K562 (cell line): ENCODE data around the gene JAK3. TPM values are rescaled to one million over a fixed set of nuclear protein-coding genes. Genes with fewer than 3 reads are reported as not detected.

Experiments used
- ATAC-seq: fragments of 200-7000 bp; cut with Tn5 transposase; 3 replicates; pipeline ENCODE4 v1.9.1; 2020; ENCODE audit warnings: moderate library complexity
- BruUV-seq: library from RNA; stranded (reverse); fragments of 400-500 nt; replicated peaks from 2 replicates; lab custom pipeline; 2021; lab: Mats Ljungman, UMichigan
- CTCF ChIA-PET: fragments of 300-600 bp; formaldehyde crosslinking; extraction: SDS; loops from one replicate; lab custom pipeline; 2021; ENCODE audit warnings: low intra/inter-chr PET ratio; lab: Yijun Ruan, JAX
- POLR2A ChIA-PET: fragments of 300-600, 350-650 bp; sonication (Branson Sonifier 250); formaldehyde crosslinking; extraction: SDS; loops from one replicate; lab custom pipeline; 2021; ENCODE audit warnings: antibody characterized with exemption, inconsistent platforms; lab: Yijun Ruan, JAX
- DNase-seq, 4 experiments: peaks; one replicate each; pipeline versions ENCODE4 v3.0.0 to v3.0.0-alpha.2; 2011 to 2018; ENCODE audit warnings: low spot score in 3 of 4, mixed read lengths in 3 of 4; ENCODE audit errors: extremely low read depth in 1 of 4
- FAIRE-seq: peaks from 2 replicates; lab custom pipeline; 2011; peaks lifted over from hg19 to GRCh38; lab: Jason Lieb, UNC
- H2AFZ ChIP-seq: 2 replicates; pipeline ENCODE4 v1.6.0; 2011; ENCODE audit warnings: low read depth, low read length, control low read depth, inconsistent platforms
- H3K27ac ChIP-seq: fragments of 200-600 bp; 3 replicates; pipeline ENCODE4 v1.8.0; 2011; ENCODE audit warnings: low read depth, mild to moderate bottlenecking, control low read depth, inconsistent platforms, low read length, moderate library complexity, mixed read lengths; ENCODE audit errors: extremely low read depth
- H3K27me3 ChIP-seq, 2 experiments: fragments of 300-600 bp in 1 of 2; 2 replicates in 1 of 2; 3 replicates in 1 of 2; pipeline versions ENCODE4 v1.6.0 to v1.8.0; 2011; ENCODE audit warnings: inconsistent platforms in 2 of 2, low read length in 2 of 2, mild to moderate bottlenecking in 1 of 2, mixed read lengths in 1 of 2, moderate library complexity in 1 of 2; ENCODE audit not compliant: control insufficient read depth in 2 of 2, insufficient read depth in 2 of 2
- H3K36me3 ChIP-seq: fragments of 300-600 bp; 3 replicates; pipeline ENCODE4 v1.8.0; 2011; ENCODE audit warnings: mild to moderate bottlenecking, low read length, inconsistent platforms; ENCODE audit not compliant: control insufficient read depth, insufficient read depth
- H3K4me1 ChIP-seq, 2 experiments: fragments of 200-600 bp in 1 of 2; replicated peaks in 1 of 2; 2 replicates in 1 of 2; 3 replicates in 1 of 2; pipeline versions ENCODE4 v1.5.1 to v1.8.0; 2011; ENCODE audit warnings: inconsistent platforms in 2 of 2, low read length in 2 of 2, mild to moderate bottlenecking in 1 of 2, mixed read lengths in 1 of 2, moderate library complexity in 1 of 2; ENCODE audit not compliant: control insufficient read depth in 2 of 2, insufficient read depth in 2 of 2
- H3K4me2 ChIP-seq: 2 replicates; pipeline ENCODE4 v1.6.1; 2011; ENCODE audit warnings: low read length, control low read depth, inconsistent platforms, mixed read lengths; ENCODE audit not compliant: insufficient read depth
- H3K4me3 ChIP-seq: fragments of 200-600 bp; sonication (generic), shearing (Covaris generic); 2 replicates; pipeline ENCODE4 v1.5.1; 2016; ENCODE audit warnings: control low read depth, inconsistent platforms
- H3K79me2 ChIP-seq: fragments of 200-600 bp; 3 replicates; pipeline ENCODE4 v1.8.0; 2011; ENCODE audit warnings: low read length, inconsistent platforms; ENCODE audit not compliant: control insufficient read depth, insufficient read depth
- H3K9ac ChIP-seq, 2 experiments: 2 replicates each; pipeline versions ENCODE4 v1.6.0 to v1.6.1; 2011; ENCODE audit warnings: low read depth in 2 of 2, low read length in 2 of 2, control low read depth in 1 of 2, inconsistent platforms in 1 of 2, mild to moderate bottlenecking in 1 of 2, mixed read lengths in 1 of 2; ENCODE audit not compliant: insufficient read depth in 1 of 2
- H3K9me1 ChIP-seq: one replicate; pipeline ENCODE4 v1.6.0; 2011; ENCODE audit warnings: inconsistent platforms, mild to moderate bottlenecking, low read length, moderate library complexity; ENCODE audit not compliant: control insufficient read depth, insufficient read depth
- H3K9me3 ChIP-seq: replicated peaks from 2 replicates; pipeline ENCODE4 v1.5.1; 2011; ENCODE audit warnings: low read depth, low read length, inconsistent platforms; ENCODE audit not compliant: control insufficient read depth, insufficient read depth
- H4K20me1 ChIP-seq: replicated peaks from 2 replicates; pipeline ENCODE4 v1.6.1; 2011; ENCODE audit warnings: low read length, inconsistent platforms, mixed read lengths; ENCODE audit not compliant: control insufficient read depth, insufficient read depth
- BCOR ChIP-seq: fragments of 450-650 bp; IDR thresholded peaks from 2 replicates; pipeline ENCODE4 v1.6.1; 2016
- CBX1 ChIP-seq: sonication (generic); IDR thresholded peaks from 2 replicates; pipeline ENCODE4 v1.6.1; 2016; ENCODE audit warnings: antibody characterized with exemption, low read depth, mild to moderate bottlenecking
- CHD2 ChIP-seq: IDR thresholded peaks from 2 replicates; pipeline ENCODE4 v1.6.1; 2011; ENCODE audit warnings: low read depth, low read length
- KDM1A ChIP-seq, 2 experiments: fragments of 450-650 bp; IDR thresholded peaks; 2 replicates each; pipeline ENCODE4 v1.6.1; 2016; ENCODE audit warnings: mild to moderate bottlenecking in 2 of 2
- KDM5B ChIP-seq: fragments of 200-600 bp; sonication (generic); IDR thresholded peaks from 2 replicates; pipeline ENCODE4 v1.6.1; 2012; ENCODE audit warnings: low read depth, mild to moderate bottlenecking, moderate library complexity, low read length, control low read depth, inconsistent platforms; ENCODE audit not compliant: insufficient replicate concordance
- RBBP5 ChIP-seq: fragments of 200-600 bp; sonication (generic); IDR thresholded peaks from 2 replicates; pipeline ENCODE4 v1.6.1; 2012; ENCODE audit warnings: borderline replicate concordance, mild to moderate bottlenecking, low read length, control low read depth, inconsistent platforms; ENCODE audit not compliant: insufficient read depth, poor library complexity, severe bottlenecking
- SMARCA5 ChIP-seq: fragments of 450-650 bp; IDR thresholded peaks from 2 replicates; pipeline ENCODE4 v1.6.1; 2016
- XRCC5 ChIP-seq: fragments of 200-400 bp; formaldehyde crosslinking; IDR thresholded peaks from 2 replicates; pipeline ENCODE4 v1.6.1; 2017; ENCODE audit warnings: low read depth, mild to moderate bottlenecking, low read length
- ZC3H4 ChIP-seq: sonication (generic); formaldehyde crosslinking; IDR thresholded peaks from 2 replicates; pipeline ENCODE4 v1.9.0; 2021; ENCODE audit warnings: missing genetic modification reagents, borderline replicate concordance
- ZNF232 ChIP-seq: sonication (generic); formaldehyde crosslinking; IDR thresholded peaks from 2 replicates; pipeline ENCODE4 v1.8.0; 2022; ENCODE audit warnings: mild to moderate bottlenecking, missing genetic modification reagents
- WGBS: fragments of 100-300 bp; shearing (Covaris generic); methylation state at CpG from one replicate; pipeline ENCODE4 v1.1.6; 2016; ENCODE audit warnings: low coverage, mixed read lengths; ENCODE audit not compliant: insufficient coverage; ENCODE audit errors: missing lambda C conversion rate; 5-methylcytosine and 5-hydroxymethylcytosine counted together
- in situ Hi-C: fragments of 300-500 bp; cut with MboI; formaldehyde crosslinking; loops from 4 replicates; pipeline ENCODE4 v1.15.0; 2018; ENCODE audit warnings: inconsistent platforms, mixed read lengths
- intact Hi-C: fragments of 100-400 bp; cut with micrococcal nuclease; formaldehyde crosslinking; loops from 2 replicates; pipeline ENCODE4 v1.14.2; 2022
- polyA plus RNA-seq, 8 experiments: library from polyadenylated mRNA; depleted of rRNA in 4 of 8; stranded (reverse) in 5 of 8; unstranded in 3 of 8; fragments of >200 nt; fragmentation: Nextera tagmentation in 2 of 8; fragmentation: Illumina TruSeq in 1 of 8; extraction: Ambion mirVana in 2 of 8; extraction: Trizol in 1 of 8; gene quantifications; 2 replicates each; pipeline versions ENCODE4 v1.2.1 to v1.2.3, GENCODE V29; 2011 to 2014; ENCODE audit warnings: inconsistent platforms in 1 of 8, missing spikeins in 1 of 8
- total RNA-seq, 7 experiments: library from RNA; depleted of rRNA in 6 of 7; stranded (reverse); fragments of >200 nt in 6 of 7; fragmentation: Illumina TruSeq in 2 of 7; extraction: Trizol in 2 of 7; gene quantifications; 2 replicates each; pipeline versions ENCODE4 v1.2.1 to v1.2.3, GENCODE V29; 2011 to 2021; ENCODE audit warnings: low replicate concordance in 1 of 7
- TF ChIP-seq, protein P1 (sequence below), 2 experiments: IDR thresholded peaks; 2 replicates each; pipeline ENCODE4 v1.6.1; 2011; ENCODE audit warnings: borderline replicate concordance in 1 of 2, control low read depth in 1 of 2, low read depth in 1 of 2, low read length in 1 of 2, mild to moderate bottlenecking in 1 of 2, mixed read lengths in 1 of 2, moderate library complexity in 1 of 2; ENCODE audit not compliant: insufficient read depth in 1 of 2, insufficient read length in 1 of 2, poor library complexity in 1 of 2, severe bottlenecking in 1 of 2; ENCODE audit errors: extremely low read depth in 1 of 2
- TF ChIP-seq, protein P2 (sequence below): sonication (generic); formaldehyde crosslinking; IDR thresholded peaks from 2 replicates; pipeline ENCODE4 v1.8.0; 2022; ENCODE audit warnings: missing genetic modification reagents, mild to moderate bottlenecking, borderline replicate concordance
- TF ChIP-seq, protein P3 (sequence below): IDR thresholded peaks from 2 replicates; pipeline ENCODE4 v1.6.1; 2011; ENCODE audit warnings: borderline replicate concordance, low read depth, mild to moderate bottlenecking, moderate library complexity, low read length; ENCODE audit not compliant: insufficient read depth, poor library complexity, severe bottlenecking
- TF ChIP-seq, protein P4 (sequence below), 3 experiments: IDR thresholded peaks in 2 of 3; conservative IDR thresholded peaks in 1 of 3; 2 replicates each; pipeline ENCODE4 v1.5.1; 2011 to 2012; ENCODE audit warnings: low read length in 3 of 3, mild to moderate bottlenecking in 3 of 3, control low read depth in 2 of 3, improper control_type of control experiment in 1 of 3, inconsistent platforms in 1 of 3, low read depth in 1 of 3, mixed read lengths in 1 of 3, moderate library complexity in 1 of 3; ENCODE audit not compliant: insufficient read depth in 2 of 3

Gene JAK3
- total and polyA plus RNA-seq, 9 of the 15 experiments (the other 6 are each of a cell fraction or from before 2014, with no cell fraction given) = 0.01 to 0.18 (median 0.07) TPM; not detected in 1

DNA sequence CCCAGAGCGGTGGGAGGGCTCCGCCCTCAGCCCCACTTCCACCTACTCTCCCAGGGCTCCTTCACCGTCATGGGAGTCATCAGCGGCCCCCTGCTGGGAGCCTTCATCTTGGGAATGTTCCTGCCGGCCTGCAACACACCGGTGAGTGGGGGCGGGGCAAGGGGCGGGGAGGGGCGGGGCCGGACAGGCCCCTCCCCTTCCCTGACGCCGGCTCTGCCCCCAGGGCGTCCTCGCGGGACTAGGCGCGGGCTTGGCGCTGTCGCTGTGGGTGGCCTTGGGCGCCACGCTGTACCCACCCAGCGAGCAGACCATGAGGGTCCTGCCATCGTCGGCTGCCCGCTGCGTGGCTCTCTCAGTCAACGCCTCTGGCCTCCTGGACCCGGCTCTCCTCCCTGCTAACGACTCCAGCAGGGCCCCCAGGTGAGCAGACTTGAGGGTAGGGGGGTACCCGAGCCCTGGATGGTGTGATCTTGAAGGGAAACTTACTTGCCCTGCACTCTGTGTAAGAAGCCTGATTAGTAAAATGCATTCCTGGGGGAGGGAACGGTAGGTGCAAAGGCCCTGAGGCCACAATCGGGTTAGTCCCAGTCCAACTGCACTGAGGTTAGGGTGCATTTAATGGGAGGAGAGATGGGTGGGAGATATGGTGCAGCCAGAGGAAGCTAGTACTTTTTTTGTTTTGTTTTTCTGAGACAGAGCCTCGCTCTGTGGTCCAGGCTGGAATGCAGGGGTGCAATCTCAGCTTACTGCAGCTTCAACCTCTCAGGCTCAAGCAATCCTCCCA lies 36.0 kb upstream of the JAK3 start:
- H3K9me3 ChIP-seq = no peaks in the 10 kb centered on the region
- H3K4me3 ChIP-seq = no peak overlapping the region
- ATAC-seq (peak; percentile 98), FAIRE-seq (no peak), DNase-seq (peak; percentile 70 to 97 (median 94))
- H3K36me3 ChIP-seq = no peaks in the 10 kb centered on the region
- H4K20me1 ChIP-seq = peaks cover 4% of the 10 kb centered on the region; the same call in 1 of the 2 replicates
- H2AFZ ChIP-seq = peak overlapping the region; percentile 78
- H3K9ac ChIP-seq = peak overlapping the region in 1 of 2 experiments; percentile 82; a peak in 2 of 4 replicates
- H3K27ac ChIP-seq = no peak overlapping the region
- intact Hi-C loops = loop anchor here (5.0 kb wide), 1 partner anchor 38 kb away; no protein-coding TSS in a partner anchor
- in situ Hi-C loops = no loop called here
- H3K27me3 ChIP-seq = peaks cover 10 to 37% of the 10 kb centered on the region in 2 experiments; a peak in 3 of 5 replicates
- BruUV-seq = no TSS peak
- peak overlapping the region; percentile 59 for H3K4me2 ChIP-seq
- ChIA-PET POLR2A (no interaction called here), CTCF (no interaction called here)
- peaks cover 0 to 10% of the 10 kb centered on the region in 2 experiments; a peak in 3 of 5 replicates for H3K4me1 ChIP-seq
- no peaks in the 10 kb centered on the region for H3K79me2 ChIP-seq
- 6% methylated on average over 16 of the region's 33 CpGs for WGBS
- H3K9me1 ChIP-seq = peaks cover 3% of the 10 kb centered on the region
- TF ChIP-seq BCOR (peak; percentile 91), CHD2 (peak; percentile 90), ZNF232 (no peak), KDM1A (IDR thresholded peaks at IDR 0.05) (peak; percentile 61 to 74; a peak in 3 of 4 replicates), CBX1 (0 out of 2 replicates have a peak, but pooled peaks have one; percentile 39), RBBP5 (no peak), SMARCA5 (peak; percentile 86), KDM5B (no peak), ZC3H4 (CRISPR knock-in tag) (no peak), XRCC5 (no peak)
- TF ChIP-seq, protein P1, sequence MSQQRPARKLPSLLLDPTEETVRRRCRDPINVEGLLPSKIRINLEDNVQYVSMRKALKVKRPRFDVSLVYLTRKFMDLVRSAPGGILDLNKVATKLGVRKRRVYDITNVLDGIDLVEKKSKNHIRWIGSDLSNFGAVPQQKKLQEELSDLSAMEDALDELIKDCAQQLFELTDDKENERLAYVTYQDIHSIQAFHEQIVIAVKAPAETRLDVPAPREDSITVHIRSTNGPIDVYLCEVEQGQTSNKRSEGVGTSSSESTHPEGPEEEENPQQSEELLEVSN (IDR thresholded peaks at IDR 0.05; ENCODE audit: borderline replicate concordance in 1 of 2, extremely low read depth in 1 of 2, insufficient read depth in 1 of 2, insufficient read length in 1 of 2, low read depth in 1 of 2, low read length in 1 of 2, poor library complexity in 1 of 2, severe bottlenecking in 1 of 2) = no peak
- TF ChIP-seq, protein P2, sequence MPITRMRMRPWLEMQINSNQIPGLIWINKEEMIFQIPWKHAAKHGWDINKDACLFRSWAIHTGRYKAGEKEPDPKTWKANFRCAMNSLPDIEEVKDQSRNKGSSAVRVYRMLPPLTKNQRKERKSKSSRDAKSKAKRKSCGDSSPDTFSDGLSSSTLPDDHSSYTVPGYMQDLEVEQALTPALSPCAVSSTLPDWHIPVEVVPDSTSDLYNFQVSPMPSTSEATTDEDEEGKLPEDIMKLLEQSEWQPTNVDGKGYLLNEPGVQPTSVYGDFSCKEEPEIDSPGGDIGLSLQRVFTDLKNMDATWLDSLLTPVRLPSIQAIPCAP = no peak
- TF ChIP-seq, protein P3, sequence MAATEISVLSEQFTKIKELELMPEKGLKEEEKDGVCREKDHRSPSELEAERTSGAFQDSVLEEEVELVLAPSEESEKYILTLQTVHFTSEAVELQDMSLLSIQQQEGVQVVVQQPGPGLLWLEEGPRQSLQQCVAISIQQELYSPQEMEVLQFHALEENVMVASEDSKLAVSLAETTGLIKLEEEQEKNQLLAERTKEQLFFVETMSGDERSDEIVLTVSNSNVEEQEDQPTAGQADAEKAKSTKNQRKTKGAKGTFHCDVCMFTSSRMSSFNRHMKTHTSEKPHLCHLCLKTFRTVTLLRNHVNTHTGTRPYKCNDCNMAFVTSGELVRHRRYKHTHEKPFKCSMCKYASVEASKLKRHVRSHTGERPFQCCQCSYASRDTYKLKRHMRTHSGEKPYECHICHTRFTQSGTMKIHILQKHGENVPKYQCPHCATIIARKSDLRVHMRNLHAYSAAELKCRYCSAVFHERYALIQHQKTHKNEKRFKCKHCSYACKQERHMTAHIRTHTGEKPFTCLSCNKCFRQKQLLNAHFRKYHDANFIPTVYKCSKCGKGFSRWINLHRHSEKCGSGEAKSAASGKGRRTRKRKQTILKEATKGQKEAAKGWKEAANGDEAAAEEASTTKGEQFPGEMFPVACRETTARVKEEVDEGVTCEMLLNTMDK = peak; percentile 11
- TF ChIP-seq, protein P4, sequence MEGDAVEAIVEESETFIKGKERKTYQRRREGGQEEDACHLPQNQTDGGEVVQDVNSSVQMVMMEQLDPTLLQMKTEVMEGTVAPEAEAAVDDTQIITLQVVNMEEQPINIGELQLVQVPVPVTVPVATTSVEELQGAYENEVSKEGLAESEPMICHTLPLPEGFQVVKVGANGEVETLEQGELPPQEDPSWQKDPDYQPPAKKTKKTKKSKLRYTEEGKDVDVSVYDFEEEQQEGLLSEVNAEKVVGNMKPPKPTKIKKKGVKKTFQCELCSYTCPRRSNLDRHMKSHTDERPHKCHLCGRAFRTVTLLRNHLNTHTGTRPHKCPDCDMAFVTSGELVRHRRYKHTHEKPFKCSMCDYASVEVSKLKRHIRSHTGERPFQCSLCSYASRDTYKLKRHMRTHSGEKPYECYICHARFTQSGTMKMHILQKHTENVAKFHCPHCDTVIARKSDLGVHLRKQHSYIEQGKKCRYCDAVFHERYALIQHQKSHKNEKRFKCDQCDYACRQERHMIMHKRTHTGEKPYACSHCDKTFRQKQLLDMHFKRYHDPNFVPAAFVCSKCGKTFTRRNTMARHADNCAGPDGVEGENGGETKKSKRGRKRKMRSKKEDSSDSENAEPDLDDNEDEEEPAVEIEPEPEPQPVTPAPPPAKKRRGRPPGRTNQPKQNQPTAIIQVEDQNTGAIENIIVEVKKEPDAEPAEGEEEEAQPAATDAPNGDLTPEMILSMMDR (IDR thresholded peaks at IDR 0.05 in 2 of 3, conservative IDR thresholded peaks at IDR 0.05 in 1 of 3; ENCODE audit: insufficient read depth in 2 of 3, low read depth in 1 of 3, low read length in 3 of 3) = peak in 1 of 3 experiments; percentile 8; a peak in 1 of 6 replicates
